Fibroblast of skin of left quadriceps (primary cell): ENCODE results near the gene ARFGEF2.

Experiments
- DNase-seq, 2 experiments: peaks; one replicate each; pipeline ENCODE4 v3.0.0-alpha.2; 2013; ENCODE audit warnings: low read depth in 2 of 2

ARFGEF2 gene

GRCh38 chr20:48898896-48899530 lies 22.5 kb upstream of the ARFGEF2 start:
- DNase-seq: no peak

- no peak for DNase-seq
Measured at GRCh38 chr20:48899881-48900280, 21.6 kb upstream of the ARFGEF2 start.

DNA sequence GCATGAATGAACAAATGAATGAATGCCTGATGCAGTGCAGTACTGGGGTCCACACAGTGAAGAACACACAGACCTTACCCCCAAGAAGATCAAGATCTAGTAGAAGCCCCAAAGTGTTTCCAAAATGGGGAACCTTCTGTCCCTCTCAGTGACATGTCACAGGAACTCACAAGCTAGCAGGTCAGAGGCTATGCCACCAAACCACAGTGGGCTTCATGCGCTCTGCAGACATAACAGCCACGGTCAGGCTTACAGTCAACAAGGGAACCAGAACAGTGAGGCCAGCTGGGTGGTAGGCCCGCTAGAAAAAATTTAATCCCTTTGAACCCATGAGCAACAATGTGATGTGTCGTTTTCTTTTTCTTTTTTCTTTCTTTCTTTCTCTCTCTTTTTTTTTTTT lies 20.2 kb upstream of the ARFGEF2 start:
- DNase-seq: no peak

GRCh38 chr20:48903705-48904104 lies 17.8 kb upstream of the ARFGEF2 start:
- DNase-seq: no peak

DNA sequence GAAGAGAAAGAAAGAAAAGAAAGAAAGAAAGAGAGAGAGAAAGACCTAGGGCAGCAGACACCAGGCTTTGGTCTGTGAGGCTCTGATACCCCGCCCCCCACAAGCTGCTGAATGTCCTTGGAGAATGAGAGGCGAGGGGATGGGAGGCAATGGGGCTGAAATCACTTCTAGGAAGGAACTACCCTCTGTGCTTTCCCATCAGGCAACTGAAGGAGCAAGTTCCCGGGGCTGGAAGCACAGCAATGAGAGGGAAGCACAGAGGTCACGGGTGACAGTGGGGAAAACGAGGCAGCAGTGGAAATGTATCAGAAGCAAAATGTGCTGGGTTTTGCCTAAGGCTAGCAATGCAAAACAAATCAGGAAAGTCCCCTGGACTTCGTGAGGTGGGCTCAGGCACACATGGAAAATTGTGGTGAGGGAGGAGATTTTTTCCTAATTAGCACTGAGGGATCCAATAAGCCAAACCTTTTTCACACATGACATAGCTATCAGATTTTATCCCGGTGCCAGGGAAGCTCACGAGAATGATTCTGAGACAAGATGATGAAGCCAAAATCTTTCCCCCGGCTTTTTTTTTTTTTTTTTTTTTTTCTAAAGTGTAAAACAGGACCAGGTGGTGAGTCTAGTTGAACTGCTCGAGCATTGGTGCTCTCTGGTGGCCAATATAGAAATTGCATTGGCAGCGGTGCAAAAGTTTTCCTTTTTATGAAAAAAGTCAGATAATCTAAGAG lies 16.8 kb upstream of the ARFGEF2 start:
- DNase-seq: peak; percentile 39 to 50

GRCh38 chr20:48905297-48905647 lies 16.2 kb upstream of the ARFGEF2 start:
- DNase-seq: no peak

DNA sequence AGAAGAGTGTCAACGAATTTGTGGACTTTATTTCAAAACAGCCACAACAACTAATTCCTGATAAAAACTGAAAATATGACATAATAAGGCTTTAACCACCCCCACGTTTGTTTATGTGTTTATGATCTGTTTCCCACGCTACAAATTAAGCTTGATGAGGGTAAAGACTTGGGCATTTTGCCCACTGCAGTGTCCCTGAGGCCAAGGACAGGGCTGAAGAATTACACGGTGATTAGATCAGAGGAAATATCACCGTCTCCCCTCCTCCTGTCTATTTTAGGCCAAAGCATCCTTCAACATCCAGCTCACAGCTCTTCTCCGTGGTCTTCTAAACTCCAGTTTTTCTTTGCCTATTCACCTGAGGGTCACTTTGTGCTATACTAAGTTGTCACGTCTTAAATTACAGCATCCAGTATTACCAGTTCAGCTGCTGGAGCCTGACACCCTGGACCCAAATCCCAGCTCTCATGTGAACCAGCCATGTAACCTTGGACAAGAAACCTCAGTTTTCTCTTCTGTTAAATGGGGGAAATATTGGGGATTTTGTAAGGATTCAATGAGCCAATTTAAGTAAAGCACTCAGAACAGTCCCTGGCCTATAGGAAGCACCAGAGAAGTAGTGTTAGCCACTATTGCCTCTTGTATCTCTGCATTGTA lies 15.2 kb upstream of the ARFGEF2 start:
- DNase-seq: no peak

DNA sequence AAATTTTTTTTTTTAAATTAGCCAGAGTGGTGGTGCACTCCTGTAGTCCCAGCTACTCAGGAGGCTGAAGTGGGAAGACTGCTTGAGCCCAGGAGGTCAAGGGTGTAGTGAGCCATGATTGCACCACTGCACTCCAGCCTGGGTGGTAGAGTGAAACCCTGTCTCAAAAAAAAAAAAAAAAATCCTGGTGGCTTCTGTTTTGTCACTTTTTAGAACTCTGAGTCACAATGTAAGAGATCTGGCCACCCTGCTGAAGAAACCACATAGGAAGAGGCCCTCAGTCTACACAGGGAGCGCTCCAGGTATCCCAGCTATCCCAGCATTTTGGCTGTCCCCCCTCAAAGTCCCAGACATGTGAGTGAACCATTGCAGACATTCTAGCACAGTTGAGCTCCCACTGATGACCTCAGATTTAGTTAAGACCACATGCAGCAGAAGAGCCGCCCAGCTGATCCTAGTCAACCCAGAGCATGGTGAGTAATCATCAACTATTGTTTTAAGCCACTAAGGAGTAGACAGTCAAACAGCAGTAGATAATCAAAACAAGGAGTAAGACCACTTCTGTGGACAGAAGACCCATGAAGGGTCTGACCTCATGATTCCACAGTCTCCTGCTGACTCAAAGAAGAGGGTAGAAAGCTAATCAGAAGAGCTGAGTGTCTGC lies 12.7 kb upstream of the ARFGEF2 start:
- no peak for DNase-seq

DNA sequence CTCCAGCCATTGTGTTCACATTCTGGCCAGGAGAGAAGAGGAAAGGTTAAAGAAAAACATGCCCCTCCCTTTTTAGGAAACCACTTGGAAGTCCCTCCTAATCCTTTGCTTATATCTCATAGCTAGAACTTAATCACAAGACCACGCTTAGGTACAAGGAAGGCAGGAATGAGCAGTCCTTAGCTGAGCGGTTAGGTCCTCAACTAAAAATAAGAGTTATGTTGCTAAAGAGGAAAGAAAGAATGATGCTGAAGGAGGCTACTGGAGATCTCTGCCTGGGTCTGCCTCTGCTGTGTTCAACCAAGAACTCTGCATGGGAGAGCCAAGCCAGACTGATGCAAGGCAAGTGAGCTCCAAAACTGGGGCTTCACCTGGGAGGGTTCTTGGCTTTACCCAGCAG lies 11.6 kb upstream of the ARFGEF2 start:
- DNase-seq: no peak

- DNase-seq: no peak
Measured at GRCh38 chr20:48910347-48910781, 11.1 kb upstream of the ARFGEF2 start.

DNA sequence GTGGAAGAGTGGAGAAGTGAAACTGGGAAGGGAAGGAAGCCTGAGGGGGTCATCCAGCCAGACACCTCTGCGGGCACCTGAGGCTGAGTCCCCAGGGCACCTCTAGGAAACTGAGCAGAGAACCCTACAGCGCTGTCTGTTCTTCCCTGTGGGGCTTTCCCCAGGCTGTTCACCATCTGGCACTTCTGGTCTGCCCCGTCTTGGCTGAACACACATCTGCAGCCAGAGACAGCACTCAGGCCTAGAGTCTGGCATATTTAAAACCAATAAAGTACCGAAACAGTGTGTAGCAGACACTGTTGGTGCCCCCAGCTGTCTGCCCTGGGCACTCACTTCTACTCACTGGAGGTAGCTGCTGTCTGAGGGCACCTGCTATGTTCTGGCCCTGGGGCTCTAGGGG lies 9.4 kb upstream of the ARFGEF2 start:
- DNase-seq: no peak

DNA sequence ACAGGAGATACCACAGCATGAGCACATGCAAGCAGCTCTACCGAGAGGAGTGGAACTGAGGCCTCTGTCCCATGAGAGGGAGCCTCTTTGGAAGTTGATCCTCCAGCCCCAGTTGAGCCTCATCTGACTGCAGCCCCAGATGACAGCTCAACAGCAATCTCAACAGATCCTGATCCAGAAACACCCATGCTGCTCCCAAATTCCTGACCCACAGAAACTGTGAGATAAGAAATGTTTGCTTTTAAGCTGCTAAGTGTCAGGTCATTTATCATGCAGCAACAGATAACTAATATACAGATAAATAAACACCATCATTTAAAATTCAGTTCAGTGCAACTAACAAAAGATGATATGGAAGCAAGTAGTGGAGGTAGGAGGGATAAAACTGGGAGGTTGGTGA lies 4.8 kb upstream of the ARFGEF2 start:
- DNase-seq: no peak

GRCh38 chr20:48919336-48919881 lies 2.1 kb upstream of the ARFGEF2 start:
- DNase-seq: no peak

DNA sequence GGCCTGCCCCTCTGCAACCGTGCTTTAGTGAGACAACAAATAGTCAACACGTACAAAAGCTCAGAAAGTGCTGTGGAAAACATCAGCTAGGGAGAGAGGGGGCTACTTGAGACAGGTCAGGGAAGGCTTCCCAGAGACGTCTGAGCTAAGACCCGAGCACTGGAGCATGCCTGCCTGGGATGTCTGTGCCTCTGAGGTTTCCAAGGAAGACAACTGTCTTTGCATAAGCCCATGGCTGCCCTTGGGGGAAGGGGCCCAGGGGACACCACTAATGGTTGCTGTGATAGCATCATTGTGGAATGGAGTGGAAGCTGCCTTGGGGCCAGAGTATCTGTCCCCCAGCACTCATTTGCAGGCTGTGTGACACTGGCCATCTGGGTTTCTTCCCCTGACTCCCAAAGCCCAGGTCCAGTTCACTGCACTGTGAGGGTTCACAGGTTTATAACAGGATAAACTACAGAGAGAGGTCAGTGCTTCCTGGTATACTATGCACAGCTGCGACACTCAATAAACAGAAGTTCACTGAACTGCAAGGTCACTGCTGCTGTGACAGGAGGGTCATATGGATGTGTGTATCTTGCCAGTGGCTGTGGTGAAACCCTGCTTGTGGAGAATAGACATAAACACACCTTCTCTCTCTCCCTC lies 1.5 kb upstream of the ARFGEF2 start:
- no peak for DNase-seq

DNA sequence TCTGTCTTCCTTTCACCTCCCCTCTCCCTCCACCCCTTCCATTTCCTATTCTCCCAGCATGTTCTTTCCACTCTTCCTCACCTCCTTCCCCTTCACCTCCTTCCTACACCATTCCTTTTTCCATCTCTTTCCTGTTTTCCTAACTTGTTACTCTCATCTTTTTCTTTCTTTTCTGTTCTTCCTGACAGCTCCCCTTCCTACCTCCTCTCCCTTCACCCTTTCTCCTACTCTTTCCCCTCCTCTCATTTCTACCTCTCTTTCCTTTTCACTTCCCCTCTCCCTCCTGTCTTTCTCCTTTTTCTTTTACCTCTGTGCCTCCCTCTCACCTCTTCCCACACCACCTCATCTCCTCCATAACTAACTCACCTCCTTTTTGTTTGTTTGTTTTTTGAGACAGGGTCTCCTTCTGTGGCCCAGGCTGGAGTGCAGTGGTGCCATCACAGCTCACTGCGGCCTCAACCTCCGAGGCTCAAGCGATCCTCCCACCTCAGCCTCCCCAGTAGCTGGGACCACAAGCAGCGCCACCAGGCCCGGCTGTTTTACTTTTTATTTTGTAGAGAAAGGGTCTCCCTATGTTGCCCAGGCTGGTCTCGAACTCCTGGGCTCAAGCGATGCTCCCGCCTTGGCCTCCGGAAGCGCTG lies 864 bp upstream of the ARFGEF2 start:
- no peak for DNase-seq

- DNase-seq: no peak
Measured at GRCh38 chr20:48921883-48922820, 641 bp downstream of the ARFGEF2 start.

DNA sequence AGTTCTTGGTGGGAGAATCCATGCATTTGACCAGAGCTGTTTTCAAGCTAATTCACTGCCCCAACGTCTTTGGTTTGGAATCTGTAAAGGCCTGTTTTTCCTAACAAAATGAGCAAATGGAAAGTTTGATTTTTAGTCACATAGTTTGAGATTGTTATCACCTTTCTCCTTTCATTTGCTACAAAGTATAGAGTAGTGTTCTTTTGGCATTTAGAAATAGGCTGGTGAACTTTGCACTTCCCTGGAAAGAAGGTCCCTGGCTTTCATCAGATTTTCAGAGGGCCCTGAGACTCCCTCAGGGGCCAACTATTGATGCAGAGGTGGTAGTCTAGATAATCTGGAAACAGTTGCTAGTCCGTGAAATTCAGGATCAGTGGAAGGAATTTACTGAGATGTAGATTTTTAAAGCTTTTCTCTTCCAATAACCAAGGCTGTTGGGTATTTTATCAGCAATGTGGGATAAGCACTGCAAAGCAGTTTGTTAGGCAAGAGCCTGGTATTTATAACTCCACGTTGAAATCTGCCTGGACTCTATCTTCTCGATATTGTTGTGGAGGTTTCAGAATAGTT lies 1.7 kb downstream of the ARFGEF2 start:
- DNase-seq: no peak

DNA sequence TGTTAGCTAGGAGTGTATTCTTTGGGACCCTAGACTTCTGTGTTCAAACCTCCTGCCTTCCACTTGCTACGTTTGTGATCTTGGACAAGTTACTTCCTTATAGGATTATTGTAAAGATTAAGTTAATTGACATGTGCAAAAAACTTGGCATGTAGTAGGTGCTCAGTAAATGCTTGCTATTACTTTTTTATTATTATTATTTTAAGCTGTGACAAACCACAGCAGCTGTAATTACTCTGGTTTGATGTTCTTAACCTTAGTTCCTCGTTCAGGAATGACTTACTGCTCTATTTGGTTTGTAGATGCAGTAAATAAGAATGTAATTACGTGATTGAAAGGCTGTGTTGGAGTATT lies 3.2 kb downstream of the ARFGEF2 start:
- no peak for DNase-seq

- no peak for DNase-seq
Measured at GRCh38 chr20:48926267-48926666, 4.8 kb downstream of the ARFGEF2 start.

GRCh38 chr20:48926821-48927220 lies 5.3 kb downstream of the ARFGEF2 start:
- DNase-seq: no peak
